NCI-H1694 treated with DMSO at 0.1 percent for 48 hours (cell line): ENCODE data around the gene RNF213.

ENCODE experiments used
- DNase-seq: peaks from one replicate; lab custom pipeline; 2025; lab: John Stamatoyannopoulos, UW

RNF213 gene

DNA sequence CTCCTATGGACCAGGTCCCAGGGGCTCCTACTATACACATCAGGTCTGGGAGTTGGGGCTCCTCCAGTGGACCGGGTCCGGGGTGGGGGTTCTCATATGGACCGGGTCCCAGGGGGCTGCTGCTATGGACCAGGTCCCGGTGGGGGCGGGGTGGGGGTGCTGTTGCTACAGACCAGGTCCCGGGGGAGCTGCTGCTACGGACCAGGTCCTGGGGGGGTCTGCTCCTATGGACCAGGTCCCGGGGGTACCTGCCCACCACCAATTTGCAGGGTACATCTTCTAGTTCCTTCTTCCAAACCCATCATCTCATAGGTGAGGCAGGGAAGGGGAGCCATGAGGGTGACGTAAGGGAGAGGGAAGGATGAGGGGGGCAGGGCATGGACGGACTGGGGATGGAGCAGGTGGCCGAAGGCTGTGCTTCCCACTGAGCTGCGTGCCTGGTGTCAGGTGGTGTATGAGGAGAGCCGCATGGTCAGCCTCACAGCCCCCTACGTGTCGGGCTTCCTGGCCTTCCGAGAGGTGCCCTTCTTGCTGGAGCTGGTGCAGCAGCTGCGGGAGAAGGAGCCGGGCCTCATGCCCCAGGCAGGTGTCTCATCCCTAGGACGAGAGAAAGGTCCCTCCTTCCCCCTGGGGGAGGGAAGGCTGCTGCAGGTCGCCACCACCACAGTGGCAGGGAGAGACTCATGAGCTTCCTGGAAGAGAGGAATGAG, 160.9 kb downstream of the RNF213 start:
- DNase-seq: no peak

DNA sequence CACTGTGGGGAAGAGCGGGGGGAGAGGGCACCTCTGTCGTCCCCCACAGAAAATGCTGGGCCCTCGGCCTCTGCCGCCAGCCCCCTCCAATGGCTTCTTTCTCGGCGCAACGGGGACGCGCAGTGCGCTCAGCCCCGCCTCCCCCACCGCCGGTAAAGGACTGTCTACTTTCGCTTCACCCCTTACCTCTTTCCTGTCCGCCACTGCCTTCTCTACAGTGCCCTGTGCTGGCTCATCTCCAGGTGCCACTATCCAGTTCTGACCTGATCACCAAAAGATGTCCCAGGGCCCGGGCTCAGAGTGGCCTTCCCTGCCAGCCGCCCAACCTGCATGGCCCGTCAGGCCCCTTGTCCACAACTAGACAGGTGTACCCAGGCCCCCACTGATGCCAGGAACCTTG, 161.6 kb downstream of the RNF213 start:
- no peak for DNase-seq

DNA sequence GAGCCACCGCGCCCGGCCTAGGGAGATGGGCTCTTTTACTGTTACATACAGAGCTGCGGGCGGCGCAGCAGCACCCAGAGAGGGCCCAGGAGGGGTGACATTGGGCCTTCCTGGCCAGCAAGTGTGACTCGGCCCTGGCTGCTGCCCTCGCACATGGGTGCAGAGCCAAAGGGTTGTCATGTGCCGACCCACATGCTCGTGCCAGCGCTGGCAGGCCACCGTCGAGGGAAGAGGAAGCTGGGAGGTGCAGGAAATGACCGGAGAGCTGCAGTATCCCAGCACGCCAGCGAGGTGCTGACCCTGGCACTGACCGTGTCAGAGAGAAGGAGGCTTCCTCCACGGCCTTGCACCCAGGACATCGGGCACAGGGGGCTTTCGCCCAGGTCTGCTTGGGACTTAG, 162.3 kb downstream of the RNF213 start:
- no peak for DNase-seq

DNA sequence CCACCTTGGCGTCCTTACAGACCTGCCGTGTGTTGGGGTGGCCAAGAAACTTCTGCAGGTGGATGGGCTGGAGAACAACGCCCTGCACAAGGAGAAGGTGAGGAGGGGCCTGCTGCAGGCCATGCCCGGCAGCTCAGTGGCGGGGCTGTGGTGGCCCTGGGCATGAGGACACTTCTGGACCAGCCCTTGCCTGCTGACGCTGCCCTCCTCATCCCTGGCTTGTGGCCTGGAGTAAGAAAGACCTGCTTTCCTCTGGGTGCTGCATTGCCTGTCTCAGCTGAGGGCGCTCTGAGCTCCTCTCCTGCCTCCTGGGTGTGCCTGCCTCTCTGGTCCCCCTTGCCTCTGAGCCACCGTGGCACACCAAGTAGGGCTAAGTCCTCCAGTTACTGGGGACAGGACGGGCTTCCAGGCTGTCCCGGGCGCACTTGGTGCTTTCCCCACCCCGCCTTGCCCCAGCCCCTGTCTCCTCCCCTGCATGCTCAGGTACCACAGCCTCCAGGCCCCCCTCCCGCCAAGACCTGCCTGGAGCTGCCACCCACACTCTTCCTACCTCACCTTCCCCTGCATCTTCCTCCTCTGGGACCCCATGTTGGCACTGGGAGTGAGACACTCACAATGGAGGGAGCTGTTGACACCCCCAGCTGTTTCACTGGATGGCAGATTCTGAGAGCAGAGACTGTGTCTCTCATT, 163.0 kb downstream of the RNF213 start:
- no peak for DNase-seq

DNA sequence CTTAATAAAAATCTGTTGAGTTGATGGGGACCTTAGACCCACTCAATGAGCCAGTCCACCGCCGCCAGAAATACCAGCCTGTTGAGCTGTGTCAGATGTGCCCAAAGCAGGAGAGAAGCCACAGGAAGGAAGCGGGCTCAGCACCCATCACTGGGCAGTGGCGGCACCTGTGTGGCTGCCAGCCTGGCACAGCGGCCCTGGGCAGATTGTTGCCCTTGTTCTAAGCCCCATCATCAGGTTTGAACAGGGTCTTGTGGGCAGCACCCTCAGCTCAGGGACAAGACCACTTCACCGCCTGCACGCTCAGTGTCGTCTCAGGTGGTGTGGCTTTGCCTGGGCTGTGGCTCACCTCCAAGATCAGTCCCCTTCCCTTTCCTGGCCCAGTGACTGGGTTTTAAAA, 163.6 kb downstream of the RNF213 start:
- no peak for DNase-seq

DNA sequence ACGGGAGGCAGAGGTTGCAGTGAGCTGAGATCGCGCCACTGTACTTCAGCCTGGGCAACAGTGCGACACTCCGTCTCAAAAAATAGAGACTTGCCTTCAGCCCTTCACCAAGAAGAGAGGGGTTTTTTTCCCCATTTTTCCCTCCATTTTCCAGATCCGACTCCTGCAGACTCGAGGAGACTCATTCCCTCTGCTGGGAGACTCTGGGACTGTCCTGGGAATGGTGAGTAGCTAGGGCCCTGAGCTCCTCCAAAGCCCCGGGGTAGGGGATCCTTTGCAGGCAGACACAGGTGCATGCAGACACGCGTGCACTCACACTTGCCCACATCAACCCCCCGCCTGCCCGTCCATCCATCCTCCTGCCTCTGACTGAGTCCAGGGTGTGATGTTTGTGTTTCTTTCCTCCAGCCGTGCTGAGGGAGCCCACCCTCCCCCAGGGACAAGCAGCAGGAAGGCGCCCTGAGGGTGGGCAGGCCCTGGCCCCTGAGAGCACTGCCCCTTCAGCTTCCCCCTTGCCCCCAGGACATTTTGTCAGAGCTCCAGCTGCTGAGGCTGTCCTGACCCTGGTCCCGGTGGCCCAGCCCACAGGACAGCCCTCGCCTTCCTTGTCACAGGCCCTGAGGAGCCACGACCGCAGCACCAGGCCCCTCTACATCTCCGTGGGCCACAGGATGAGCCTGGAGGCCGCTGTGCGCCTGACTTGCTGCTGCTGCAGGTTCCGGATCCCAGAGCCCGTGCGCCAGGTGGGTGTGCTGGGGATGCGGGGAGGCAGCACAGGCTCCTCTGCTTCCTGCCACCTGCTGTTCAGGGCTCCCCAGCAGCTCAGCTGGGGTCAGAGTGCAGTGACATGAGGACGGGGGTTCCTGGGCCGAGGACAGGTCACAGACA, 164.5 kb downstream of the RNF213 start:
- no peak for DNase-seq

DNA sequence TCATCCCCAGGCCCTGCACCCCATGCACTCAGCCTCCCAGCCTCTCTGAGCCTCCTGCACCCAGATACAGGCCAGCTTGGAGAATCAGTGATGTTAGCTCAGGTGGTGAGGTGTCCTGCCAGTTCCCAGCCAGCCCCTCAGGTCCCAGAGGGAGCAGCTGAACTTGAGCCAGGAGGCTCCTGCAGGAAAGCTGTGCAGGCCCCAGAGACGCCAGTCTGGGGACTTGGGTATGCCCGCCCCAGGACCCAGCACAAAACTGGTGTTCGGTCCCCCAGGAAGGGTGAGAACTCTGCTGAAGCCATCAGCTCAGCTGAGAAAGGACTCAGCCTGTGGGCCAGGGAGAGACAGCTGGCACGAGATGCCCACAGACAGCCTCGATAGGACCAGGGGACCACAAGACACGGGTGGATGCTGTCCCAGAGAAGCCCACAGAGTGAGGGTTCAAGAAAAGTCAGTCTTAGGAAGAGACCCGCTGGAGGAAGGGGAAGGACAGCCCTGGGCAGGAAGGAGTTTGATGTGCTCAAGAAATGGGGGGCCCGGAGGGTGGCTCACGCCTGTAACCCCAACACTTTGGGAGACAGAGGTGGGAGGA, 165.3 kb downstream of the RNF213 start:
- DNase-seq: no peak

DNA sequence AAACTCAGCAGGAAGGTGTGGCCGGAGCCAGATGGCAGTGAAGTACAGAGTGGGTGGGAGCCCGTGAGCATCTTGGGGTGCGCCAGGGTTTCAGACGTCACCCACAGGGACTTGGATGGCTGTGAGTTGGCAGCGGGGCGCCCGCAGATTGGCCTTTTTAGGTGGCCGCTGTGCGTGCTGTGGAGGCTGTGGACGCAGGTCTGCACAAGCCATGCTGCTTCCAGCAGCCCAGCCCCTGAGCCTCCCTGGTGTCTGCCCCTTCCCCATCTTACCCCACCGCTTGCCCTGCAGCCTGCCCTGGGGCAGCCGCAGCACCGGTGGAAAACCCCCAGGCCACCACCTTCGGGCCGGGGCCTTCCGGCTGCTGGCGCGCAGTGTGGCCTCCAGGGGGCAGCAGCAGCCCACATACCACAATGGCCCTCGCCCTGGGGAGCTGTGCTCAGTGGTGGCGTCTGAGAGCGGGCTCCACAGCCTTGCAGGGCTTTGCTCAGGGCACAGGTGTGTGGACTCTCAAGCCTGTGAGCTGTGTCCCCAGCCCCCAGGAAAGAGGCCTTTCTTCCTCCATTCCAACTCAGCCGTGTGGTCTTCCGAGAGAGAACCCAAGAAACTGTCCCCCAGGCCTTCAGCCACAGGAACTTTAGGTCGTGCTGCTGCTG, 166.1 kb downstream of the RNF213 start:
- DNase-seq: peak; percentile 54

DNA sequence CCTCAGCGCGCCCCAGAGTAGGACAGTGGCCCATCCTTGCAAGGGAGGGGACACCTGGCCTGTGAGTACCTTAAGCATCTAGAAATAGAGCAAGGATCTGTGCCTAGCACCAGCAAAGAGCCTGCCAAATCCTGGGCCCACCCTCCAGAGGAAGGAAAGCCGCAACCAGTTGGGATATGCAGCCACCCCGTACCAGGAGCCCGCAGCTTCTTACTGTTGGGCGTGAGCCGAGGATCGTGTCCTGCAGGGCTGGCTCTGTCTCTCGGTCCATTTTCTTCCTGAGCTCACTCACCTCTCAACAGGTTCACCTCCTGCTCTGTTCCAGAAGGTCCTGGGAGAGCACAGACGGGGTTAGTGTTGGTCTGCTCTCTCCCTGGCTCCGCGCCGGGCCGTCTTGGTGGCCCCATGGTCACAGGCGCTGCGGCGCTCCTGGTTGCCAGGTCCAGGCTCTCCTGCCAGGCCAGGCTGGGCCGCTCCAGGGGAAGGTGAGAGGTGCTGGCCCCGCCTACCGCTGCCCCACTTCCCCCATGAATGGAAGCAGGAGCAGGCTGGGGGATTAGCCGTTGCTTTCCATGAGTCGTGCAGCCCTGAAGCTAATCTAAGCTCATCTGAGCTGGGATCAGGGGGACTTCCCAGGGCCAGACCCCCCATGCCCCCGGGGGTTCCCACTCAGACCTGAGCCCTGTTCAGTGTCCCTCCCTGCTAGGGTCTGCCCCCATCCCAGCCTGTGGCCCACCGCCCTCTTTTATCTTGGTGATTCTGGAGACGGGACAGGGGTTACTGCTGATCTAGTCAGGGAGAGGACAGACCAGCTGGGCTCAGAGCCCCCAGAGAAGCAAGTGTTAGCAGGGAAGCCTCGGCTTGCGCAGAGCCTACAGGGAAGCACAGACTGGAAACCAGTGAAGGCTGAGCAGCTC, 167.0 kb downstream of the RNF213 start:
- no peak for DNase-seq

DNA sequence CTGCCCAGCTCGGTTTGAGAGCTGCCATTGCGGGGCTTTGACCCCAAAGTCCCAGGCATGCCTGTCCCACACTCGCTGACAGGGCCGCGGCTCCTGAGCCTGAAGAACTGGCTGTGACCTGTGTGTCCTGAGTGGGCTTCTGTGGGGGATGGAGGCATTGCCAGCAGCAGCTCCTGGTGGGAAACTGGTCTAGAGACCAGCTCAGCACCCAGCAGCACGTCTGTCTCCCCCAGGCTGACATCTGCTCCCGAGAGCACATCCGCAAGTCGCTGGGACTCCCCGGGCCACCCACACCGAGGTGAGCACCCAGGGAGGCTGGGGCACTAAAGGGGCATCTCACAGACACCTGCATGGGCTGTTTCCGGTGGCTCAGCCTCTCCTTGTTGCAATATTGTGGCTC, 167.7 kb downstream of the RNF213 start:
- DNase-seq: no peak

DNA sequence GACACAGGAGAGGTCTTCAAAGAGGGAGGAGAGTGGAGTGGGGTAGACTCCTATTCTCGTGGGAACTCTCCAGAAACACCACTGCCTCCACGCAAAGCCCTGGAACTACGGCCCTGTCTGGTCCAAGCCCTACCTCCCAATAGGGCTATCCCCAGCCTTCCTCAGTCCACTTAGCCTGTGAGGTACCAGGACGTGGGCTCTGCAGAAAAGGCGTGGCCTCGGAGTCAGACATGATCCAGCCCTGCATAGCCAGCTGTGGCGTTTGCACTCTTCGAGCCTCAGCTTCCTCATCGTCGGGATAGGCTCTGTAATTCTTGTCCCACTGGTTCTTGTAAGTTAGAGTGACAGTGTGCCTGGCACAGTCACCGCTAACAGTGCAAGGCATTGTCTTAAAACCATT, 168.1 kb downstream of the RNF213 start:
- no peak for DNase-seq

DNA sequence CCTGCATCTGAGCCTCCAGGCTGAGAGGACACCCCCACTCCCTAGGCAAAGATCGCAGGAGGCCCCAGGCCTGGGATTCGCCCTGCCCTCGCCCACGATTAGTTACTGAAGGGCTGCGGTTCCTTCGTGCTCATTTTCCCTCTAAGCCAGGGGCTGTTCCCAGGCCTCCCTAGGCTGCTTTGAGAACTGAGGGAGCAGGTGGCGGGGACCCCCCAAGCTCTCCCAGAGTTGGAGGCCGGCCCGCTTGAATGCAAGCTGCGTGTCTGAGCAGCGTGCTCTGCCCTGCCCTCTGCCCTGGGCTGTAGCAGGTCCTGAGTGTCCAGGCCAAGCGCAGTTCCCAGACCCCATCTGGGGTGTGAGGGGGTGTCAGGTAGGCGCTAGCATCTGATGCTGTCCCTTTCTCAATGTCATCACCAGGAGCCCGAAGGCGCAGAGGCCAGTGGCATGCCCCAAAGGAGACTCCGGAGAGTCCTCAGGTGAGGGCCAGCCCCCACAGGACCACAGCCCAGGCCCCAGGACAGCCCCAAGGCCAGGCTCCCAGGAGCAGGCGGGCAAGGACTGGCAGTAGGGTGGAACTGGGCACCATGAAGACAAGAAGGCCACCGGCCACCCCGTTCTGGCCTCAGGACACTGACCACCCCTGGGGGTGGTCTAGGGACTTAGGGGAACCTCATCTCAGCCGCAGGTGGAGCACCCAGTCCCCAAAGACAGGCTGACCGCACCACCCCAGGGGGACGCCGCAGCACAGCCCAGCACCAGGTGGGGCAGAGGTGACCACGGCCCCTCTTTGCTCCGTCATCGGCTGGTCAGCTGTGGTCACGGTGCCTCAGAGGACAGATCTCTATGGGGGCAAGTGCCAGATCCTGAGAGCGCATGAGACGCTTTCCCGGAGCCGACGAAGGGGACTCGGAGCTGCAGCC, 169.0 kb downstream of the RNF213 start:
- DNase-seq: no peak

DNA sequence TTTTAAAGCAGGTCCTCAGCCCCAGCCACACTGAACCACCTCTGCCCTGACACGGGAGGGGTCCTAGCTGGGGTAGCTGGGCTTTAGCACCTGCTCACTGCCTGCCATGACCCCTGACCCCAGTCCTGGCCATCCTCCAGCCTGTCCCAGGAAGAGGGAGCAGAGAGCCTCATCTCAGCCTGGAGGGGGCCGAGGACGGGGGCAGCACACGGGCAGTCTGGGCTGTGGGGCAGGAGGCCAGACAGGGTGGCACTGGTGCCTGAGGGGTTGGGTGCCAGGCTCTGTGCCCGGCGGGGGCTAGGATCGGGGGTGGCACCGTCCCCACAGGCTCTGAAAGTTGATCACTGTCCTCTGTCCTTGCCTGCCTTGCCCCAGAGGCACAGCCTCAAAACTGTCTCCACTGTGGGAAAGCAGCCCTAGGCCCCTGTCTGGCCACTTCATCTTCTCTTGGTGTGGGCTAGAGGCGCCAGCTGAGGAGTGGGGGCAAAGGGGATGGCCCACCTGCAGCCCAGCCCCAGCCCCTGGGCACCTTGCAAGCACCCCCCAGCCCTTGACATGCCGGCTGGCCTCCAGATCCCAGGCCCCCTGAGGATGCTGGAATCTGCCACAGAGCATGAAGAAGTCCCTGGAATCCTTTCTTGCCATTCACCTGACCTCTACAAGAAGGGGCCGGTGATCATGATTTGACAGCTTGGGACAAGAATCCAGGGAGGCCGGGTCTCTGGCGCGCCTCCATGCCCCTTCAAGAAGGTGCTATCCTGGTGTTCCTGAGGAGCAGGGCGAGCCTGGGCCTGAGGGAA, 170.0 kb downstream of the RNF213 start:
- no peak for DNase-seq

DNA sequence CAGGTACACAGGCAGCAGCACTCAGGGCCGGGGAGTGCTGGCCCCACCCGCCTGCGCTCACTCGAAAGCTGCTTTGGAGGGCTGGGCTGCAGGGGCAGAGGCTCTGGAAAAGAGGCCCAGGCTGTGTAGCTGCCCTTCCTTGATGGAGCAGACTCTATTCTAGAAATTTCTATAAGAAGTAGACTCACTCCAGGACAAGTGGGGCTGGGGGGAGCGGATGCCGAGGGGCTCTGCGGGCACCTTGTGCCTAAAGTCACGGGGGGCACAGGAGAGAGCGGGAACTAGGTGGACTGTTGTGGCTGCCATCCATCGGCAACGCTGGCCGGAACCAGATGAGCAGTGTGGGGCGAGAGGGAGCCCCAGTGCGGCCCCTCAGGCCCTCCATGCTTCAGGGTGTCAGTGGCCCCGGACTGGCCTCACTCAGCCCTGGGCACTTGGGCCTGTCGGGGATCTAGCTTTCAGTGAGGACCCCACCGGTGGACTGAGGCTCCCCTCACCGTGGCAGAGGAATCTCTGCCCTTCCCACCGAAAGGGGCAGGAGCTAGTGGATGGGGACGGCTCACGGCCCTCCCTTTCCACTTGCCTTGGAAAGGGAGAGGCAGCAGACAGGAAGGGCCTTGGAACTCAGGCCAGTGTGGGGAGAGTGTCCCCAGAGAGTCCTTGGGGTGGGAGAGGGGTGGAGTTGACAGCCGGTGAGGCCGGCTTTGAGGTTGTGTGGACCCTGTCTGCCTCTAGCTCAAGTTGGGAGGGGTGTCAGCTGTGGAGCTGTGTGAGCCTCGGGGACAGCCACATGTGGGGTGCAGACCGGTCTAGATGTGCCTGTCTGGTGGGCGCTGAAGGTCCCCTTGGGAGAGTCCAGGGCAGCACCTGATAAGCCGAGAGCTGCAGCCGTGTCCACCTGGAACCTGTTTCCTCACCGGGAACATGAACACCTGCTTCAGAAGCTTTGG, 170.9 kb downstream of the RNF213 start:
- no peak for DNase-seq

DNA sequence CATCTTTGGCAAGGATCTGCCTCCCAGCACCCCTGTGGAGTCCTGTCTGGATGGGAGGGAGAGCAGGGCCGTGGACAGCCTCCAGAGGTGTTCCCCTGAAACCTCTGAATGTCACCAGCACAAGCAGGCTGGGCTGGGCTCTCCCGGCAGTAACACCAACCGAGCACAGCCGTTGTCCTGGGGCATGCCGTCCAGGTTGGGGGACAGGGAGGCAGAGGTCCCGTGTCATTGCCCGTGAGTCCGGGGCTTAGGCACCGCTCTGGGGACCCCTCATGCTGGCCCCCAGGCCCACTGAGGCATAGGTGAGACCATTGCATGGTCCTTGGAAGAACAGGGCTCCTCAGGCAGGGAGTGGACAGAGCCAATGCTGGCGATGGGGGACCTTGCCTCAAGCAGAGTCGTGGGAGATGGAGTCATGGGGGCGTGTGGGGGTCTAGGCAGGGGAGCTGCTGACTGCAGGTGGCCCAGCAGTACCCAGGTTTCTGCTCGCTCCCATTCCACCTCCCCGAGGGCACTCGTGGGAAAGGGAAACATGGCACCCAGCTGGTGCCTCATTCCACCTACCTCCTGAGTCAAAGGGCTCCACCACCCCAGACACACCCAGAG, 171.8 kb downstream of the RNF213 start:
- DNase-seq: no peak

DNA sequence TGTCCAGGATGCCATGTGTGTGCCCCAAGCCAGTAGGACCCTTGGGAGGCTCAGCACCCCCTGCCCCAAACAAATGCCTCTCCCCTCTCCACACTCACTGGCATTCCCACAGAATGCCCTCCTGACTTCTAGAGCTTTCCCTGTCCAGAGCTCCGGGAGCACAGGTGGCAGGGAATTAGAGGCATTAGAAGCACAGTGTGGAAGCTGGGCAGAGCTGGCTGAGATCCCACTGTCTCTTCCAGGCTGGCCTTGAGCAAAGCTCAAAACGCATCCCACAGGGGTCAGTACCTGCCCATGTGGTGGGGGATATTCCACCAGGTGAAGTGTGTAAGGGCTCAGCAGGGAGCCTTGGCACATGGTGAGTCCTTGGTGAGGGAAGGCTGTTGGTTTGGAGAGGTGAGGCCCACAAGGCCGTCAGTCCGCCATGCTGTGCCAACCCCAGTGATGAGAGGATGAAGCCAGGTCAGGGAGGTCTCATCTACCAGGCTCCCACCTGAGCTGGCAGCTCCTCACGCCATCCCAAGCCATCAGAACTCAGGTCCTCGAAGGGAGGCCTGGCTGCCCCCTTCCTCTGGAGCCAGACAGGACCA, 172.4 kb downstream of the RNF213 start:
- DNase-seq: no peak
